GM12801 (cell line): ENCODE results near the gene CD2.
A peak's percentile ranks its signal among the peaks of the same experiment; 100 is the strongest.

Source experiments
- TF ChIP-seq, protein P1 (sequence below): IDR thresholded peaks from one replicate; pipeline ENCODE4 v1.5.1; 2011; ENCODE audit warnings: control low read depth; ENCODE audit not compliant: insufficient read length; ENCODE audit errors: extremely low read depth

CD2 gene

DNA sequence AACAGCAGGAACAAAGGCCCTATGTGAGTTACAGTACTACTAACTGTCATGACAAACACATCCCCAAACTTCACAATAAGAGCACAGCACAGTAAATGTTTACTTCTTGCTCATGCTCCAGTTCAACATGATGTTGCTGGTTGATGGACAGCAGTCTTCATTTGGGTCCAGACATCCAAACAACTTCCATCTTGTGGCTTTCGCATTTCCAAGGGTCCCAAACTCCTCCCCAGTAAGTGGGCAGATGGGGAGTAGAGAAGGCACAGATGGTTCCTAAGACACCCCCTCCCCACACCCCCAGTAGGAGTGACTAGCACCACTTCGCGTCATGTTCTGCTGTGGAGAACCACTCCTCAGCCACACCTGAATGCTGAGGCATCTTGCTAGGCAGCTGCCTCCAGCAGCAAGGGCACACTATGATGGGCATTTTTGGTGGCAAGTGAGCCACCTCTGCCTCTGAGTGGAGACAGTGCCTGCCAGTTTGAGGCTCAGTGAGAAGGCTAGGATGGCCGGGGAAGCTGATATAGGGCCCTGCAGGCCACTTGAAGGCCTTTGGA is 32.7 kb upstream of the CD2 start:
- TF ChIP-seq, protein P1, sequence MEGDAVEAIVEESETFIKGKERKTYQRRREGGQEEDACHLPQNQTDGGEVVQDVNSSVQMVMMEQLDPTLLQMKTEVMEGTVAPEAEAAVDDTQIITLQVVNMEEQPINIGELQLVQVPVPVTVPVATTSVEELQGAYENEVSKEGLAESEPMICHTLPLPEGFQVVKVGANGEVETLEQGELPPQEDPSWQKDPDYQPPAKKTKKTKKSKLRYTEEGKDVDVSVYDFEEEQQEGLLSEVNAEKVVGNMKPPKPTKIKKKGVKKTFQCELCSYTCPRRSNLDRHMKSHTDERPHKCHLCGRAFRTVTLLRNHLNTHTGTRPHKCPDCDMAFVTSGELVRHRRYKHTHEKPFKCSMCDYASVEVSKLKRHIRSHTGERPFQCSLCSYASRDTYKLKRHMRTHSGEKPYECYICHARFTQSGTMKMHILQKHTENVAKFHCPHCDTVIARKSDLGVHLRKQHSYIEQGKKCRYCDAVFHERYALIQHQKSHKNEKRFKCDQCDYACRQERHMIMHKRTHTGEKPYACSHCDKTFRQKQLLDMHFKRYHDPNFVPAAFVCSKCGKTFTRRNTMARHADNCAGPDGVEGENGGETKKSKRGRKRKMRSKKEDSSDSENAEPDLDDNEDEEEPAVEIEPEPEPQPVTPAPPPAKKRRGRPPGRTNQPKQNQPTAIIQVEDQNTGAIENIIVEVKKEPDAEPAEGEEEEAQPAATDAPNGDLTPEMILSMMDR: no peak

DNA sequence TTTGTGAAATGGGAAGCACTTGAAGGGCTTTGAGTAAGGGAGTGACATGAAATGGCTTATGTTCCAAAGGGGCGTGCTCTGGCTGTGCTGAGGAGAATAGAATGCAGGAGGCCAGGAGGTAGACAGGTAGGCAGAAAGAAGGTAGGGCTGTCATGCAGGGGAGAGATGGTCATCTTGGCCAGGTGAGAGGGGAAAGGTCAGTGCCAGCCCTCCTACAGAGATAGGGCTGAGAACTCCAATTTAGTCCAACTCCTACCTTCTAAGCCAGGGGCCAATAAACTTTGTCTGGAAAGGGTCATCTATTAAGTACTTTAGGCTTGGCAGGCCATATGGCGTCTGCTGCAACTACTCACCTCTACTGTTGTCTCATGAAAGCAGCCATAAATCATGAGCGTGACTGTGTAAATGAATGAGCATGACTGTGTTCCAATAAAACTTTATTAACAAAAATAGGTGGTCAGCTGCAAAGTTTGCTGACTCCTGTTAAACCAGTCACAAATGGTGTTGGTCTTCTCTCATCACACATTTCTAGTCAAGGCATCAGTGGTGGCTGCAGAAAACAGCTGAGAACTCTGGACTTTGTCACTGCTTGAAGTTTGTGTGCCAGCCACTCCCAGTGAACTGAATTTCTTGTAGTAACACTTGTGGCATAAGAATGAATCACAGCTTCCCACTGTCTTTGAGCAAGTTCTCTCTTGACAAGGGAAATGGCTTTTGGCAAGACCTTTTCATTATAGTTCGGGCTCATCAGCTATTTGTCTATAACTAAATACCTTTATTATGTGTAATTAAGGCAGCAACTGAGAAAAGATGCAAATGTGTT is 32.0 kb upstream of the CD2 start:
- TF ChIP-seq, protein P1: no peak

DNA sequence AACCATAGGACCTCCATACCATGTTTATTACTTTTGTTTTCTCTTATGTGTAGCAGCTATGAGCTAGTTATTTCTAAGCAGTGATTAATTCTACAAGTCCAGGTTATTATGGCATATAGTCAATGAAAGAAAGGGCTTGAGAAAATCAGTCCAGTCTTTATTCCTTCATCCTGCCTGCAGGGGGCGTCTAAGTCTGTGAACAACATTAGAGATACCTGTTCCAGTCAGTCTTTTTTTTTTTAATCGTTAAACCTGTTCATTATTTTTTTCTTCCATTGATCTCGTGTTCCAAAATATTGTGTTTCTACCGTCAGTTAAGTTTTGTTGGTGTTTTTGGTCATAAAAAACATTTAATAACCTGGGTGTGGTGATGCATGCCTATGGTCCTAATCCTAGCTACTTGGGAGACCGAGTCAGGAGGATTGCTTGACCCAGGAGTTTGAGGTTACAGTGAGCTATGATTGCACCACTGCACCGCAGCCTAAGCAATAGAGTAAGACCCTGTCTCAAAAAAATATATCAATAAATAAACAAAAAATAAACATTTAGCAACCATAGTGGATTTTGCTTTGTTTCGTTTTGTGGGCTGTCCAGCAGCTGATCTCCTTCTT is 29.4 kb upstream of the CD2 start:
- TF ChIP-seq, protein P1: peak; percentile 7

DNA sequence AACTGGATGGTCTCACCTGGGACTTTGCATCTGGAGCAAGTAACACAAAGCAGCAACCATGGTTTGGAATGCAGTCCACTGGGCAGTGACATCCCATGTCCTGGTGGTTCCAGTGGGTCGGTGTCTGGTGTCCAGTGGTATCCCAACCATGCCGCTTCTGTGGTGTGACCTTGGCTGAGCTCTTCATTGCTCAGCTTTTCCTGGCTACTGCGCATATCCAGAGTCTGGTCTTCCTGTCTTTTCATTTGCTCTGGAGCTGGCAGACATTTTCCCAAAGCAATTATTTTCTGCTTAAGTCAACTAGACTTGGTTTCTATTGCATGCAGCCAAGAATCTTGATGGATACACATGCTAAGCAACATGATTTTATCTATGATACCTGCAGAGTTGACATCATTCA is 28.4 kb upstream of the CD2 start:
- TF ChIP-seq, protein P1: no peak

DNA sequence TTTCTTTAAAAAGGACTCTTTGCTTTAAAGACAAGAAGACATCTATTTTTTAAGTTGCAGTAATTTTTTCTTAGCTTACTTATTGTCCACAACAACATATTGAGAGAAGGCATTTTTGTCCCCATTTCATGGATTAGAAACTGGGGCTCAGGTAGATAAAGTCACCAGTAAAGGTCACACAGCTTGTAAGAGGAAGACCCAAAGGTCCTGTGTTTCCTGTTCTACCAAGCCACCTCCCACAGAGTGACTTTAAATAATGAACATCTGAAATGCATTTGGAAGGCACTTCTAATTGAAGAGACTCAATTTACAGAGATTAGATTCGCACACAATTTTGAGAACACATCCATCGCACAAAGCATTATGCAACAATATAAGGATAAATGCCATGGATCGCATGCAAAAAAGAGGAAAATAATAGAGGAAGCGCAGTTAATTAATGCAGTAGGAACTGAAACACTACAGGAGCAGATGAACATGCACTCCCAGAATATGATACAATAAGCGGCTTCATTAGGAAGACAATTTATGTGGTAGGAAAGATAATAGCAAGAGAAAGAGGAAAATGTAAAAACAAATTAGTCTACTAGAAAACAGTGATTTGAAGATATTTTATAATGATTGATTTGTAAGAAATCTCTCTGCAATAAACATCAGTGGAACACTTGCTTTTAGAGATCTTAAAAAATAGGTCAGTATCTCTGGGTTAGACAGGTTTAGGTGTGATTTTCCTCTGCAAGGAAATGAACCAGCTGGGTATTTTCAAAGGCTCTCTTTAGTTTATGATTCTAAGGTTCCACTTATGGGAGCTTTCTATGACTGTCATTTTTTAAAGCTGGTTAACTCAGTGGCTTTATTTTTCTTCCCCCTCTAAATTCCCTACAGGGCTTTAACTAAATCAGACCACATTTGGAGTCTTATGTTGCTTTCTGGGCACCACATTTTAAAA is 27.1 kb upstream of the CD2 start:
- TF ChIP-seq, protein P1: no peak

DNA sequence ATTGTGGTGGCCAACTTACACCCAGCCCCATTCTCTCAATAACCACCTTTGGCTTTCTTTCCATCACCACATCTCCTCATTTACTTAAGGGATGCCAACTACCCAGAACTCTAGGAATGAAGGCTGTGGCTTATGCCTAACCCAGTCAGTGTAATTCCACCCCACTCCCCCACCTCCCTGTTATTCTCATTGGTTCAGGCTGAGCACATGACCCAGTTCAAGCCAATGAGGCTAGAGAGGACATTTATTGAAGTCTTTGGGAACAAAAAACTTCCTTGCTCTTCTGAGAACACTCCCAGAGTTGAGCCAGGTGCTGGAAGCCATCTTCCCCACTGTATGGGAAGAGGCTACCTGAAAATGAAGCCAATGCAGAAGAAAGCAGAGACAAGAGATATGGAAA is 22.8 kb upstream of the CD2 start:
- TF ChIP-seq, protein P1: no peak

DNA sequence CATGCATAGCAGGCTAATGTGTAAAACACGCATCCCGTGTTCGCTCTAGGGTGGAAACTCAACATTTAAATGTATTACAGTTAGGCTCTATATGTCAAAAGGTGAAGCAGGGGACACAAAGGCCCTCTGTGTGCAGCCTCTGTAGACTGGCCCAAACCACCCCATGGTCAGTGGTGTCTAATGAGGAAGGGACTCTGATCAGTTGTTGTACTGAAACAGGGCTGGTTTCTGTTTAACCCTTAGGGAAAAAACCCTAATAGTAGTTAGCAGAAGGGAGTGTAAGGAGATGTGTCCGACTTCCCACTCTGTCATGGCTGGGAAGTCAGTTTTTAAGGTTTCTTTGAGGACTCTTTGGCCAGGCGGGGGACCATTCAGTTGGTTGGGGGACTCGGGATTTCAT is 21.5 kb upstream of the CD2 start:
- TF ChIP-seq, protein P1: no peak
